NB4 (cell line): ENCODE data around the gene PCSK6.

ENCODE experiments used
- DNase-seq: peaks from one replicate; pipeline ENCODE4 v3.0.0; 2010; ENCODE audit warnings: low read depth
- H3K4me3 ChIP-seq: one replicate; pipeline ENCODE4 v1.5.1; 2011; ENCODE audit warnings: mild to moderate bottlenecking, low read depth, low read length, moderate library complexity
- CTCF ChIP-seq: IDR thresholded peaks from one replicate; pipeline ENCODE4 v1.5.1; 2012; ENCODE audit warnings: low read depth, low read length
- MAX ChIP-seq: IDR thresholded peaks from 2 replicates; pipeline ENCODE4 v1.6.1; 2011; ENCODE audit warnings: low read depth, low read length
- MYC ChIP-seq: IDR thresholded peaks from 2 replicates; pipeline ENCODE4 v1.6.1; 2011; ENCODE audit warnings: low read depth, low read length
- POLR2A ChIP-seq: IDR thresholded peaks from 2 replicates; pipeline ENCODE4 v1.6.1; 2011; ENCODE audit warnings: mild to moderate bottlenecking; ENCODE audit not compliant: insufficient read length; ENCODE audit errors: extremely low read depth

PCSK6 gene

GRCh38 chr15:101348015-101348414 lies 141.5 kb downstream of the PCSK6 start:
- DNase-seq: no peak
- H3K4me3 ChIP-seq: no peak overlapping the region
- TF ChIP-seq MYC (no peak), POLR2A (no peak), CTCF (no peak), MAX (no peak)

GRCh38 chr15:101347454-101347853 lies 142.1 kb downstream of the PCSK6 start:
- H3K4me3 ChIP-seq: no peak overlapping the region
- TF ChIP-seq MYC: no peak
- DNase-seq: no peak

GRCh38 chr15:101346928-101347327 lies 142.6 kb downstream of the PCSK6 start:
- DNase-seq: no peak

GRCh38 chr15:101342056-101342455 lies 147.5 kb downstream of the PCSK6 start:
- H3K4me3 ChIP-seq: no peak overlapping the region
- TF ChIP-seq POLR2A: no peak
- TF ChIP-seq MAX: no peak
- TF ChIP-seq MYC: no peak
- TF ChIP-seq CTCF: no peak
- peak; percentile 33 for DNase-seq

More at GRCh38 chr15:101346928-101347327, 142.6 kb downstream of the PCSK6 start:
- no peak for TF ChIP-seq CTCF
- TF ChIP-seq POLR2A: no peak
- TF ChIP-seq MAX: no peak
- TF ChIP-seq MYC: no peak
- no peak overlapping the region for H3K4me3 ChIP-seq

- DNase-seq: no peak
- H3K4me3 ChIP-seq: no peak overlapping the region
- TF ChIP-seq POLR2A: no peak
- TF ChIP-seq CTCF: no peak
- TF ChIP-seq MAX: no peak
These were observed 150.9 kb downstream of the PCSK6 start for GRCh38 chr15:101338502-101339057.

- TF ChIP-seq MYC (no peak), POLR2A (no peak), MAX (no peak), CTCF (no peak)
- no peak overlapping the region for H3K4me3 ChIP-seq
- no peak for DNase-seq
These were observed 151.5 kb downstream of the PCSK6 start for GRCh38 chr15:101337976-101338375.

- DNase-seq: peak; percentile 79
- peak overlapping the region; percentile 40 for H3K4me3 ChIP-seq
These were observed 155.4 kb downstream of the PCSK6 start for GRCh38 chr15:101333907-101334789.
